ENCODE results near the gene TMBIM6.

- no peak for TF ChIP-seq POLR2A (IDR thresholded peaks at IDR 0.05; ENCODE audit: low read depth, low read length)
- no peak for TF ChIP-seq POLR2AphosphoS5 (IDR thresholded peaks at IDR 0.05; ENCODE audit: low read depth, low read length)
Measured at GRCh38 chr12:49813131-49813530, 71.8 kb downstream of the TMBIM6 start.

Data from GM12892 (cell line).